ENCODE measurements around the gene TBL1X.

TBL1X gene

GRCh38 chrX:9635803-9636202 is 170.9 kb downstream of the TBL1X start:
- DNase-seq = no peak

DNA sequence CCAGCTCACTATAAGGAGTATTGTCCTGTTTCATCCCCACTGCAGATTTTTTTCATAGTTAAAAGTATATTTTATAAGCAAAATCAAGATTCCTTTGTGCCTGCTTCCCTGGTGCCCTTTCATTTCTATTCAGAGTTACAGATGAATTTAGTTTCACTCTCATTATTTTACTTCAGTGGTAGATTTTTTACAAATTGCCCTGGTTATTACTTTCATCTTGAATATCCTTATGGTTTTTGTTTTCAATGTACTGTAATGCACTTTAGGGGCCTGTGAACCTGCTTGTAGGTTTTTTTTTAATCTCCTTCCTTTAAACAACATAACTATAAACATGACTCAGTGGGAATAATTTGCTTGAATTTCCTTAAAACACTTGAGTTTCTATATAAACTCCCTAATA is 174.0 kb downstream of the TBL1X start:
- no peak for DNase-seq

DNA sequence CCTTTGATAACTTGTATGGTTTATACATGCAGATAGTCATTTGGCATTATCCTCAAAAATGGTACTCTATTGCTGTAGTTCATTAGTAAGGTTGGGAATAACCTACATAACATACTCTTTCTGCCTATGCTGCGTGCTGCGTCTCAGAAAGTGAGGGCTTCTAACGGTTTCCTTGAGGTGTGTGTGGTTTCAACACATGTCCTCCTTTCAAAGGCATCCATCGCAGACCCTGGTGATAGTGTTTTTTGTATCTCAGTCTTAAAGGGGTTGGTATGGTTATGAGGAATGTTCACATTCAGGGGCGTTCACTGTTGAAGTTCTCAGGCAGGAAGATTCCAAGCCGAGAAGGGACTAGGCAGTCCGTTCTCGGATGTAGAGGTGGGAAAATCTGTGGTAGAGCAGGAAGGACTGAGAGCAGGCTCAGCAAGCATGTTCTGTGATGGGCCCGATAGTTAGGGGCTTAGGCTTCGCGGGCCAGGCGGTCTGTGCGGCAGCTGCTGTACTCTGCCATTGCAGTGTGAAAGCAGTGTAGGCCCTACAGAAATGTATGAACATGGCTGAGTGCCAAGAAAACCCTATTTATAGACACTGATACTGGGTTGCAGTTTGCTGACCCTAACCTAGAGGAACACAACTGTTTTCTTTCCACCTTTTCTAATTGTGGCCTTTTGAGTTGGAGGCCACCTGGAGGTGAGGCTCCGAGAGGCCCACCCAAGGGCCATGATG is 177.6 kb downstream of the TBL1X start:
- DNase-seq = no peak

- DNase-seq = no peak
Observed at GRCh38 chrX:9643807-9644206, 178.9 kb downstream of the TBL1X start.

DNA sequence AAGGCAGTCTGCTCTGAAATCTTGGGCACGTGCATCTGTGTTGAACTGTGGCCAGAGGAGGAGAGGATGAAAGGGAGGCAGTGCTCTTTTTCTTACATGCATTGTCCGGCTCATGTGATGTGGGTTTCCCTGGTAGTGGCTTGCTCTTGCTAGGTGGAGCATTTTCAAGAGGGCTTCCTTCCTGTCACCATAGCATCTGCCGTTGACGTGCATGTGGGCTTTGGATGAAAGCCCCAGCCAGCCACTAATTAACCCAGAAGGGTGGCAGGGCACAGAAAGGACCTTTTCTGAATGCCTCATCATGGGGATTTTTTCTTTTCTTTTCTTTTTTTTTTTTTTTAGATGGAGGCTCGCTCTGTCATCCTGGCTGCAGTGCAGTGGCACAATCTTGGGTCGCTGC is 179.5 kb downstream of the TBL1X start:
- no peak for DNase-seq

- no peak for DNase-seq
Observed at GRCh38 chrX:9646471-9647224, 181.8 kb downstream of the TBL1X start.

DNA sequence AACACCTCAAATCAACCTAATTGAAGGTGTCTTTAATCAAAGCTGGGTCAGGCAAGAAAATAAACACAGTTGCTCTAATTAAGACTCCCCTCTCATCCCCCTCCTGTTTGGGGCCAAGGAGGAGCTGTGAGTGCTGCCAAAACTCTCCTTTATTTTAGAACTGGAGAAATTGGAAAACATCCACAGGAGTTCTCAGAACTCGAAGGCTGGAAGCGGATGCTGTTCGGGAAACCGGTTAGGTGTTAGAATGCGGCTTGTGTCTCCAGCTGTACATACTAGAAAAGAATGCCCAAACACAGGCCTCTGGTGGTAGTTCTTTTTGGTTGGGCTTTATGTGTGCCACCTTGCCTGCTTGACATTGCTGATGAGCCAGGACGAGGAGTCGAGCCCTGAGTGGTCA is 182.6 kb downstream of the TBL1X start:
- DNase-seq = no peak

DNA sequence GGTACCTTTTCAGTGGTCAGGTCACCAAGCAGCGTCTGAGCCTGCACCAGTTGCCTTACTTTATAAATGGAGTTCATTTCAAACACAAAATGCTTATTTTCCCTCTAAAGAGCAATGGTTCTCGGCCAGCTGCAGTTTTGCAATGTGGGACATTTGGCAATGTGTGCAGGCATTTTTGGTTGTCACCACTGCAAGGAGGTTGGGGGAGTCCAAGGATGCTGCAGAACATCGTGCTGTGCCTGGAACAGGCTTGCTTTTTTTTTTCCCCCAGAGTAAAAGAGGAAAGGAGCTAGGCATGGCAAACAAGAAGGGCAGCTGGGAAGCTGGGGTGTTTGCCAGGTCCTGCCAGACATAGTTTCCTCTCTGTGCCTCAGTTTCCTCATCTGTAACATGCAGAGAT is 185.2 kb downstream of the TBL1X start:
- no peak for DNase-seq

- DNase-seq = no peak
Observed at GRCh38 chrX:9651737-9652136, 186.9 kb downstream of the TBL1X start.

DNA sequence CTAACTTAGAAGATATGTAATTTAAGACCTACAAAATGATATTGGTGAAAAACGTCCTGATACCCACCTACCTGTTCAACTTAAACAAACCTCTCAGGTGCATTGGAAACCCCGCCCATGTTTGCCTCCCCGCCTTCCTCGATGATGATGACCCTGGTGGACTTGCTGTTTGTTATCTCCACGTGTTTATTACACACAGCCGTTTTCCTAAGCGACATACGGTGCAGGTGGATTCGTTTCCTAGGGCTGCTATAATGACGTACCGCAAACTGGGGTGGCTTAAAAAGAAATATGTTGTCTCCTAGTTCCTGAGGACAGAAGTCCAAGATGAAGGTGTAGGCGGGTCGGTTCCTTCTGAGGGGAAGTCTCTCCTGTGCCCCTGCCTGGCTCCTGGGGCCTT is 190.1 kb downstream of the TBL1X start:
- no peak for DNase-seq

GRCh38 chrX:9656277-9656676 is 191.4 kb downstream of the TBL1X start:
- DNase-seq = no peak

GRCh38 chrX:9656871-9657270 is 192.0 kb downstream of the TBL1X start:
- no peak for DNase-seq

DNA sequence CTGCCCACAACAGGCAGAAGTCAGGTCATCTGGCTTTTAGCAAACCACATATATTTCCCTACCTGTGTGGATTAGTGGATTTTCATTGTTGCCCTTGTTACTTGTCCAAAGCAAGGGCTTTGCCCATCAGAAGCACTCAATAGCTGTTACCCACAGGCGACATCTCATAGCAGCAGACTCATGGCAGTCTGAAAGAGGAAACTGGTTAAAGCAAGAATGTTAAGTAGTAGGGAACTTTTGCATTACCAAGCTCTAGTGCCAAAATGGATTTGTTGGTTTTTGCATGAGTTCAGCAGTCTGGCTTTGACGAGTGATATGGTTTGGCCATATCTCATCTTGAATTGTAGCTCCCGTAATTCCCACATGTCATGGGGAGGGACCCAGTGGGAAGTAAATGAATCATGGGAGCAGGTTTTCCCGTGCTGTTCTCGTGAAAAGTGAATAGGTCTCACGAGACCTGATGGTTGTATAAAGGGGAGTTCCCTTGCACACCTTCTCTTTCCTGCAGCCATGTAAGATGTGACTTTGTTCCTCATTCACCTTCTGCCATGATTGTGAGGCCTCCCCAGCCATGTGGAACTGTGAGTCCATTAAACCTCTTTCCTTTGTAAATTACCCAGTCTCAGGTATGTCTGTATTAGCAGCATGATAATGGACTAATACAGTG is 192.9 kb downstream of the TBL1X start:
- no peak for DNase-seq

DNA sequence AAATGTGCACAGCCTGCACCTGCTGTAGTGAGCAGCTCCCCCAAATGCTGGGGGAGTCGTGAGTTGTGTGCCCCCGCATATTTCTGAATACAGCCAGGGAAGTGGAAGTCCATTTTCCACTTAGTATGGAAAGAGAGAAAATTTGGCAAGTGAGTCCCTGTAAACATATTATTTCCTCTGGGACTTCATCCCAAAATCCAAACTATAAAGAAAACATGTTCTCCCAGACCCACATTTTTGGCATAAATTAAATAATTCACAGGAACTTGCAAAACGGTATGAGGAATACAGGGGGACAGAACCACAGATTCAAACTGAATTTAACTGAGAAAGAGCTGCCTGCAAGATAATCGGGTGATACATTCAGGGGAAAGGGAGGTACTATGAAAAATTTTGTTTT is 193.6 kb downstream of the TBL1X start:
- no peak for DNase-seq

- no peak for DNase-seq
Observed at GRCh38 chrX:9659571-9660195, 194.8 kb downstream of the TBL1X start.

DNA sequence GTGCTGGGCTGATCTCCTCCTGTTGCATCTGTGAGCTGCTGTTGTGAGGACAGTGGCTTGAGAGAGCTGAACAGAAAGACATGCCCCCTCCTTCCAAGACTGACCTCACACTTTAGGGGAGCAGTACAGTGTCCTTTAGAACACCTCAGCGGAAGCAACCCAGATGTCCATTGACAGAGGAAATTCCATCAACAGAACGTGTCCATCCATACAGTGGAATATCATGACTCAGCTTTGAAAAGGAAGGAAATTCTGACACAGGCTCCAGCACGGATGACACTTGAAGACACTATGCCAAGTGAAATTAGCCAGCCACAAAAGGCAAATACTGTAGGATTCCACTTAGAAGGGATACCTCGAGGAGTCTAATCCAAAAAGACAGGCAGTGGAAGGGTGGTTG is 197.3 kb downstream of the TBL1X start:
- peak; percentile 12 for DNase-seq

DNA sequence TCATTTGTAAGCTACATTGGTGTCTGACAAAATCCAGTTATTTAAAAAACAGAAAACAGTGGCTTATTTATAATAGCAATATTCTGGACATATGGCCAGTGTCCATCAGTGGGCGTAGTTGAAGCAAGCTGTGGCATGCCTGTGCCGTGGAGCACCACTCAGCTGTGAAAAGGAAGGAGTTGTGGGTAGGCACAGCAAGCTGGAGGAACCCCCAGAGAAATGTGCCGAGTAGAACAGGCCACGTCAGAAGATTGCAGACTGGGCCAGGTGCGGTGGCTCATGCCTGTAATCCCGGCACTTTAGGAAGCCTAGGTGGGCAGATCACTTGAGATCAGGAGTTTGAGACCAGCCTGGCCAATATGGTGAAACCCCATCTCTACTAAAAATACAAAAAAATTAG is 198.4 kb downstream of the TBL1X start:
- DNase-seq = no peak

DNA sequence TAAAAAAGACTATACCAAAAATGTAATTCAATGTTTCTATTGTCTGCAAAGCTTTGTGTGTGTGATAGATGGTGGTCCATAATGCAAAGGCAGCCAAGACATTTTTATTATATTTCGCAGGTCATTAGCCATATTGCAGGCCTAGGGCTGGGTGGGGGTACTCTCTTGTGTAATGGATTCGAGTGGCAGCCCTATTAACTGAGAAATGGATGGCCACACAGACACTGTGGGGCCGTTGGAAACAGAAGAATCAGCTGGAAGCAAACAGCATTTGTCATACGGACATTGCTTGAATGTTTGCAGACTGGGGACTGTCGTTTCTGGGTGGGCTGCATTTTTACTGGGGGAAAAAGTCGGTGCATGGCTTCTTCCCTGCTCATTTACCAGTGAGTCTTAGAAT is 199.4 kb downstream of the TBL1X start:
- DNase-seq = no peak

GRCh38 chrX:9665113-9665512 is 200.3 kb downstream of the TBL1X start:
- no peak for DNase-seq

DNA sequence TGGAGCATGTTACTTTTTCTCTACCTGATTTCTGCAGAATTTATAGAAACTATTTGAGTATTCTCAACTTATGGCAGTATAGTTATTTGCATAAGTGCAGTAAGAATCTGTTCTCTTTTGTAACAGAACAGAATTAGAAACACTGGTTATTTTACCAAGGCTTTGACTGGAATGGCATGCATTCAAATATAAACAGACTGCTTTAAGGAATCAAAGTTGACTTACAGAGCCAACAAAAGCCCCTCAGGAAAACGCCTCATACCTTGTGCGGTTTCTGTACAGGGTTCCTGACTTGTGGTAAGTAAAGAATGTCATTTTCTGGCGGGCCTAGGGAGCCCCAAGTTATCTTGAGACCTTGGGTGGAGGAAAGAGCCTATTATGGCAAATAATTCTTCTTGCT is 203.7 kb downstream of the TBL1X start:
- no peak for DNase-seq

GRCh38 chrX:9670136-9670814 is 205.4 kb downstream of the TBL1X start:
- DNase-seq = no peak

- no peak for DNase-seq
Observed at GRCh38 chrX:9671998-9672397, 207.1 kb downstream of the TBL1X start.

DNA sequence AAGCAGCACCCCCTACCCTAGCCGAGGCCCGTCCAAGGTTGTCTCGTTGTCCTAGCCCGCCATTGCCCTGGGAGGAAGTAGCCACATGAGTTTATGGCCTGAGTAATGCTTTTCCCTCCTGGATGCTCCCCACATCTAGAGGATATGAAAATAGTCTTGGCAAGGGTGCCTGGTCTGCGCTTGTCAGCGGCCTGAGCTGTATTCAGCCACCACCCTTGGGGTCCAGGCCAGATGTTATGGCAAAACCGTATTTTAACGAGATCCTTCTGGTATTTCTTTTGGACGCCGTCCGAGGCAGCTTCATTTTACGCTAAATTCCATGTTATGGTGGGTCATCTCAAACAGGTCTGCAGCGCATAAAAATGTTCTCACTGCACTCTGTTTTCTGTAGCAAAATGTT is 211.4 kb downstream of the TBL1X start:
- DNase-seq = no peak

Measured in amniotic stem cell (primary cell).